H1 (cell line): ENCODE measurements around the gene MYMX. TPM values are rescaled to one million over a fixed set of nuclear protein-coding genes. Genes with fewer than 3 reads are reported as not detected.

Experiments
- CHD7 ChIP-seq: fragments of 300-600 bp; sonication (generic); IDR thresholded peaks from 2 replicates; pipeline ENCODE4 v1.7.1; 2012; ENCODE audit warnings: low read length, moderate library complexity, mild to moderate bottlenecking, inconsistent platforms; ENCODE audit not compliant: insufficient replicate concordance
- CREB1 ChIP-seq: IDR thresholded peaks from 2 replicates; pipeline ENCODE4 v1.6.1; 2012; ENCODE audit warnings: inconsistent platforms
- CTBP2 ChIP-seq: IDR thresholded peaks from 2 replicates; pipeline ENCODE4 v1.7.0; 2011; ENCODE audit warnings: borderline replicate concordance, mild to moderate bottlenecking, moderate library complexity, mixed read lengths, low read length; ENCODE audit not compliant: insufficient read depth, insufficient read length
- FOSL1 ChIP-seq: IDR thresholded peaks from 2 replicates; pipeline ENCODE4 v1.6.1; 2011; ENCODE audit warnings: mild to moderate bottlenecking, low read depth, low read length, moderate library complexity; ENCODE audit not compliant: insufficient read depth
- polyA plus RNA-seq, 7 experiments: library from polyadenylated mRNA; depleted of rRNA in 3 of 7; stranded (reverse) in 5 of 7; unstranded in 2 of 7; fragments of >200 nt in 5 of 7; fragments of 200-250 nt in 2 of 7; gene quantifications; 1 replicate in 5 of 7; 2 replicates in 1 of 7; 4 replicates in 1 of 7; pipeline versions ENCODE4 v1.2.1 to v1.2.3, GENCODE V29; 2011 to 2013; ENCODE audit warnings: missing spikeins in 2 of 7, mixed read lengths in 2 of 7
- total RNA-seq: library from RNA; stranded (reverse); fragmentation: NEBNext Ultra II Directional; extraction: Animal tissue kit (Norgen Biotek cat#: 25700); gene quantifications from 2 replicates; pipeline ENCODE4 v1.2.1, GENCODE V29; 2021

MYMX gene
- total and polyA plus RNA-seq, 2 of the 8 experiments (the other 6 are each of a cell fraction or from before 2014, with no cell fraction given), result 4.7 to 6.9 TPM

GRCh38 chr6:44260011-44260410, 43.3 kb downstream of the MYMX start (continued):
- TF ChIP-seq CHD7 (no peak), FOSL1 (no peak), CREB1 (no peak), CTBP2 (no peak)
